BE2C (cell line): ENCODE results near the gene MYH7.

Source experiments
- DNase-seq: peaks from one replicate; pipeline ENCODE4 v3.0.0-alpha.2; 2020
- H3K27me3 ChIP-seq: fragments of 250-450 bp; sonication (Bioruptor Pico); 2 replicates; pipeline ENCODE4 v1.5.1; 2020; ENCODE audit warnings: mild to moderate bottlenecking
- H3K36me3 ChIP-seq: fragments of 250-450 bp; sonication (Bioruptor Pico); 2 replicates; pipeline ENCODE4 v1.5.1; 2020; ENCODE audit warnings: mild to moderate bottlenecking
- H3K4me1 ChIP-seq: fragments of 250-450 bp; sonication (Bioruptor Pico); 2 replicates; pipeline ENCODE4 v1.5.1; 2020
- H3K4me3 ChIP-seq: 2 replicates; pipeline ENCODE4 v1.5.1; 2011; ENCODE audit warnings: low read depth, low read length
- H3K9me3 ChIP-seq: fragments of 250-450 bp; sonication (Bioruptor Pico); 2 replicates; pipeline ENCODE4 v1.5.1; 2020
- TF ChIP-seq, protein P1 (sequence below): IDR thresholded peaks from 2 replicates; pipeline ENCODE4 v1.5.1; 2012; ENCODE audit warnings: mild to moderate bottlenecking, low read depth, low read length

The MYH7 gene

DNA sequence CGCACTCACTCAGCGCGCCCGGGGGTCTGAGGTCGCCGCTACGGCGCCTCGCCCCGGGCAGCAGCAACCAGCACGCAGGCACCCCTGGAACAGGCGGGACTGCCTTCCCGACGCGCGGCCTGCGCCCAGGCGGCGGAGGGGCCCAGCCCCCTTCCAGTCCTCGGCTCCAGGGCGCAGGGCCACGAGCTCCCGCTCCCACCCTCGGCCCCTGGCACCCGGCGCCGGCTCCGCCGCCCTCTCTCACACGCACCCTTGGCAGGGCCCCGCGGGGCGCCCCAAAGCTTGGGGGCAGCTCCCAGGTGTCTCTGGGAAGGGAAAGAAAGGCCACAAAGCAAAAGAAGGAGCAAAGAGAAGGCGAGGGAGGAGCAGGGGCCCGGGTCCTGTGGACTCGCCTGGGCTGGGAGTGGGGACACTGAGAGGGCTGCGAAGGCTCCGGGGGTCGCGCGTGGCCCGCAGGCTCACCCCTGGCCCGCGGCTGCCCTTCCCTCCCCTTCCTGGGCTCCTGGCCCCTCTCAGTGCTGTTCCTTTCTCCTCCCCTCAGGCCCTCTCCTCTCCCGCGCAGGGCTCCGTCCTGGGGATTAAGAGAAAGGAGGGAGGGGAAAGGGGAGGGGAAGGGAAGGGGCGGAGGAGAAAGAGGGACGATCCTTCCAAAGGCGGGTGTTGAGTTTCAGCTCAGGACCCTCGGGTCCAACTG is 69.6 kb downstream of the MYH7 start:
- no peak for DNase-seq
- no peaks in the 10 kb centered on the region for H3K9me3 ChIP-seq
- H3K27me3 ChIP-seq: no peaks in the 10 kb centered on the region
- H3K4me1 ChIP-seq: no peaks in the 10 kb centered on the region
- H3K4me3 ChIP-seq: no peak overlapping the region
- no peaks in the 10 kb centered on the region for H3K36me3 ChIP-seq
- TF ChIP-seq, protein P1, sequence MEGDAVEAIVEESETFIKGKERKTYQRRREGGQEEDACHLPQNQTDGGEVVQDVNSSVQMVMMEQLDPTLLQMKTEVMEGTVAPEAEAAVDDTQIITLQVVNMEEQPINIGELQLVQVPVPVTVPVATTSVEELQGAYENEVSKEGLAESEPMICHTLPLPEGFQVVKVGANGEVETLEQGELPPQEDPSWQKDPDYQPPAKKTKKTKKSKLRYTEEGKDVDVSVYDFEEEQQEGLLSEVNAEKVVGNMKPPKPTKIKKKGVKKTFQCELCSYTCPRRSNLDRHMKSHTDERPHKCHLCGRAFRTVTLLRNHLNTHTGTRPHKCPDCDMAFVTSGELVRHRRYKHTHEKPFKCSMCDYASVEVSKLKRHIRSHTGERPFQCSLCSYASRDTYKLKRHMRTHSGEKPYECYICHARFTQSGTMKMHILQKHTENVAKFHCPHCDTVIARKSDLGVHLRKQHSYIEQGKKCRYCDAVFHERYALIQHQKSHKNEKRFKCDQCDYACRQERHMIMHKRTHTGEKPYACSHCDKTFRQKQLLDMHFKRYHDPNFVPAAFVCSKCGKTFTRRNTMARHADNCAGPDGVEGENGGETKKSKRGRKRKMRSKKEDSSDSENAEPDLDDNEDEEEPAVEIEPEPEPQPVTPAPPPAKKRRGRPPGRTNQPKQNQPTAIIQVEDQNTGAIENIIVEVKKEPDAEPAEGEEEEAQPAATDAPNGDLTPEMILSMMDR: no peak

DNA sequence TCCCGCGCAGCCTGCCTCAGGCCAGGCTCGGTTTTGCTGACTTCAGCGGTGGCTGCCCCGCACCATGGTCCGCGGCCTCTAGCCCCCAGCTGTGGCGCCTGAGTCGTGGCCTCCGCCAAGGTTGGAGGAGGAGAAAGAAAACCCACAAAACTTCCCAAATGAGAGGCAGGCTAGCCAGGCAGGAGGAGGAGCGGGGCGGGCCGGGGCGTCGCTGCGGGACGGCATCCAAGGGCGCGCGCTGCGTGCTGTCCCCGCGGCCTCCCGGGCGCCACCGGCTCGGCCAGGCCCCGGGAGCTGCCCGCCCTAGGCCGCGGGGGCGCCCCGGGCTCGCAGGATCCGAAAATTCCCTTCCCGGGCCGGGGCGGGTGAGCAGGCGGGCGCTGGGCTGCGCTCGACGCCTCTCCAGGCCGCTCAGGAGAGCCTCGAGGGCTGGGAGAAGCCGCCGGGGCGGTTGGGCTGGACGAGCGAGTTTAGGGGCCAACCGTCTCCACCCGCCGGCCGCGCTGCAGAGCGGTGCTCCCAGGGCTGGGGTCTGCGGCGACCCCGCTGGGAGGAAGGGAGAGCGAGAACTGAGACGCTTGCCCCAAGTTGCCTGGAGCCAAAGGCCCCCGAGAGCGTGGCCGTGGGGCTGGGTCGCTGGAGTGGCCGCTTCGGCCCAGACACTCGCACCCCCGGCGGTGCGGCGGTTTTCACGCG is 70.3 kb downstream of the MYH7 start, which contains the start of gene EFS:
Gene EFS (minus strand): TSS at position 137 of the 696 bp plus-strand sequence. CDS start 147 bp downstream, outside the sequence.
- Histone ChIP-seq H3K9me3 (no peaks in the 10 kb centered on the region), H3K27me3 (no peaks in the 10 kb centered on the region), H3K36me3 (no peaks in the 10 kb centered on the region), H3K4me3 (no peak within 1 kb of the TSS), H3K4me1 (no peaks in the 10 kb centered on the region)
- TF ChIP-seq, protein P1: no peak
- DNase-seq: no peak

DNA sequence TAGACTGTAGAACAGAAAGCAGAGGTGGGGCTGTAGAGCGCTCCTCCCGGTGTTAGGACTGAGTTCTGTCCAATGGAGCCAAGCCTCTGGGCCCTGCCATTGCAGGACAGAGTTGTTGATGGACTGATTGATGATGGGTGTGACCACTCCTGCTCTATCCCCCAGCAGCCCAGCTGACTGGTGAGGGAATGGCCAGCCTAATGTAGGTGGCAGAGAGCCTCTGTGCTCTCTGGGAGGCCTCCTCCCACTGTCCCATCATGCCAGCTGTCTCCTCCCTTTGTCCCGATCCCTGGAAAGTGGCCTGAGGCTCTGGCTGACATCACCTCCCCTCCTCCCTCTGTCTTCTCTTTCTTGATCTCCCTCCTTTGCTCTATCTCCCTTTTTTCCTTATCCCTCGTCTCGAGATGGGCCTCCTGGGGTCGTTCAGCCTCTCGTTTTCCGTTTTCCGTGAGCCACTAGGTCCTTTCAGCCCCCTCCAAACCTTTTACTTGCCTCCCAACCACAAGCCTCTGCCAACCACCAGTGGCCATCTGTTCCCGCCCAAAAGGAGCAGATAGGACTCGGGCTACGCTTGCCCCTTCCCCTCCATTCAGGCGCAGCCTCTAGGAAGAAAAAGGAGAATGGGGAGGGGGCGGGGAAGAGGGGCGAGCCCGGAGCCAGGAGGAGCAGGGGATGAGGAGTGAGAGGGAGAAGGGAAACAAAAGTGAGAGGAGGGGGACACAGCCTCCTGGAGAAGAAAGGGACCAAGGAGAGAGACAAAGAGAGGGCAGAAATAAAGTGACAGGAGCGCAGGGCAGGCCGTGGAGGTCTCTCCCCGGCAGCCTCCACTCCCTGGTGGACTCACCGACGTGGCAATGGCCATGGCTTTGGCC is 71.1 kb downstream of the MYH7 start:
- TF ChIP-seq, protein P1: no peak
- Histone ChIP-seq H3K4me1 (no peaks in the 10 kb centered on the region), H3K9me3 (no peaks in the 10 kb centered on the region), H3K4me3 (no peak overlapping the region), H3K27me3 (no peaks in the 10 kb centered on the region), H3K36me3 (no peaks in the 10 kb centered on the region)
- no peak for DNase-seq
